OCI-LY1 (cell line): ENCODE data around the gene FADS2.

ENCODE experiments used
- EZH2 ChIP-seq: fragments of 200-600 bp; sonication (generic), shearing (Covaris generic); IDR thresholded peaks from 2 replicates; pipeline ENCODE4 v1.8.0; 2017; ENCODE audit warnings: borderline replicate concordance, mixed run types, mild to moderate bottlenecking, antibody characterized with exemption, low read length, moderate library complexity, mixed read lengths
- TF ChIP-seq, protein P1 (sequence below): fragments of 200-600 bp; sonication (generic), shearing (Covaris generic); IDR thresholded peaks from 2 replicates; pipeline ENCODE4 v1.5.1; 2017; ENCODE audit warnings: mild to moderate bottlenecking, antibody characterized with exemption, low read length, moderate library complexity, mixed read lengths

DNA sequence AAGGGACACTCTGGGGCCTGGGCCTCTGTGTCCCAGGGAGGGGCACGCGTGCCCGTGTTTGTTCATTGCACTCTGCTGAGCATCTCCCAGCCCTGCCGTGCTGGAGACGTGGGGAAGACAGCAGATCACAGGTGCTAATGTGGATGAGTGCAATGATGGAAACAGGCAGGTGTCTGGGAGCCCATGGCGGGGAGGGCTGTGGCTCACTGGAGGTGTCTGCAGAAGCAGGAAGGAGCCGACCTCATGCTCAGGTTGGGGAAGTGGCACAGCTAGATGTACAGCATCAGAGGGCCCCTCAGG lies 43.6 kb upstream of the FADS2 start:
- TF ChIP-seq, protein P1, sequence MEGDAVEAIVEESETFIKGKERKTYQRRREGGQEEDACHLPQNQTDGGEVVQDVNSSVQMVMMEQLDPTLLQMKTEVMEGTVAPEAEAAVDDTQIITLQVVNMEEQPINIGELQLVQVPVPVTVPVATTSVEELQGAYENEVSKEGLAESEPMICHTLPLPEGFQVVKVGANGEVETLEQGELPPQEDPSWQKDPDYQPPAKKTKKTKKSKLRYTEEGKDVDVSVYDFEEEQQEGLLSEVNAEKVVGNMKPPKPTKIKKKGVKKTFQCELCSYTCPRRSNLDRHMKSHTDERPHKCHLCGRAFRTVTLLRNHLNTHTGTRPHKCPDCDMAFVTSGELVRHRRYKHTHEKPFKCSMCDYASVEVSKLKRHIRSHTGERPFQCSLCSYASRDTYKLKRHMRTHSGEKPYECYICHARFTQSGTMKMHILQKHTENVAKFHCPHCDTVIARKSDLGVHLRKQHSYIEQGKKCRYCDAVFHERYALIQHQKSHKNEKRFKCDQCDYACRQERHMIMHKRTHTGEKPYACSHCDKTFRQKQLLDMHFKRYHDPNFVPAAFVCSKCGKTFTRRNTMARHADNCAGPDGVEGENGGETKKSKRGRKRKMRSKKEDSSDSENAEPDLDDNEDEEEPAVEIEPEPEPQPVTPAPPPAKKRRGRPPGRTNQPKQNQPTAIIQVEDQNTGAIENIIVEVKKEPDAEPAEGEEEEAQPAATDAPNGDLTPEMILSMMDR = no peak
- no peak for TF ChIP-seq EZH2
